ENCODE data around the gene RAD51.

The RAD51 gene

GRCh38 chr15:40716165-40716564 lies 21.2 kb downstream of the RAD51 start:
- Histone ChIP-seq H3K4me3 (no peak overlapping the region), H3K27ac (no peak overlapping the region)

- H3K27ac ChIP-seq, result no peak overlapping the region
- H3K4me3 ChIP-seq, result no peak overlapping the region
Measured at GRCh38 chr15:40721701-40722100, 26.7 kb downstream of the RAD51 start.

GRCh38 chr15:40722354-40722753 lies 27.4 kb downstream of the RAD51 start:
- no peak overlapping the region for H3K27ac ChIP-seq

GRCh38 chr15:40722934-40723333 lies 28.0 kb downstream of the RAD51 start:
- Histone ChIP-seq H3K27ac (no peak overlapping the region), H3K4me3 (no peak overlapping the region)

More at GRCh38 chr15:40722354-40722753, 27.4 kb downstream of the RAD51 start:
- H3K4me3 ChIP-seq, result no peak overlapping the region

- Histone ChIP-seq H3K4me3 (no peak overlapping the region), H3K27ac (no peak overlapping the region)
Measured at GRCh38 chr15:40723919-40724318, 28.9 kb downstream of the RAD51 start.

GRCh38 chr15:40731034-40731433 lies 36.1 kb downstream of the RAD51 start:
- Histone ChIP-seq H3K4me3 (no peak overlapping the region), H3K27ac (peak overlapping the region in 2 of 21 experiments; percentile 18 to 34)

- Histone ChIP-seq H3K4me3 (no peak overlapping the region), H3K27ac (no peak overlapping the region)
Measured at GRCh38 chr15:40736575-40736974, 41.6 kb downstream of the RAD51 start.

- no peak overlapping the region for H3K27ac ChIP-seq
- no peak overlapping the region for H3K4me3 ChIP-seq
Measured at GRCh38 chr15:40737048-40737447, 42.1 kb downstream of the RAD51 start.

GRCh38 chr15:40739047-40739446 lies 44.1 kb downstream of the RAD51 start:
- Histone ChIP-seq H3K4me3 (no peak overlapping the region), H3K27ac (no peak overlapping the region)

GRCh38 chr15:40739854-40740253 lies 44.9 kb downstream of the RAD51 start:
- H3K27ac ChIP-seq, result no peak overlapping the region
- H3K4me3 ChIP-seq, result no peak overlapping the region

- H3K4me3 ChIP-seq, result no peak overlapping the region
- H3K27ac ChIP-seq, result peak overlapping the region in 14 of 21 experiments; percentile 6 to 78 (median 46)
Measured at GRCh38 chr15:40743485-40743901, 48.5 kb downstream of the RAD51 start.

- Histone ChIP-seq H3K4me3 (no peak overlapping the region), H3K27ac (peak overlapping the region in 14 of 21 experiments; percentile 6 to 78 (median 48))
Measured at GRCh38 chr15:40743921-40744814, 49.2 kb downstream of the RAD51 start.

- Histone ChIP-seq H3K27ac (peak overlapping the region in 7 of 21 experiments; percentile 19 to 74 (median 51)), H3K4me3 (no peak overlapping the region)
Measured at GRCh38 chr15:40744815-40745152, 49.8 kb downstream of the RAD51 start.

- Histone ChIP-seq H3K27ac (no peak overlapping the region), H3K4me3 (no peak overlapping the region)
Measured at GRCh38 chr15:40746916-40747418, 52.0 kb downstream of the RAD51 start.

GRCh38 chr15:40747685-40748631 lies 53.0 kb downstream of the RAD51 start:
- Histone ChIP-seq H3K27ac (no peak overlapping the region), H3K4me3 (no peak overlapping the region)

- Histone ChIP-seq H3K27ac (no peak overlapping the region), H3K4me3 (no peak overlapping the region)
Measured at GRCh38 chr15:40749151-40749630, 54.2 kb downstream of the RAD51 start.

- H3K27ac ChIP-seq, result no peak overlapping the region
Measured at GRCh38 chr15:40750885-40751284, 55.9 kb downstream of the RAD51 start.

GRCh38 chr15:40751745-40752144 lies 56.8 kb downstream of the RAD51 start:
- Histone ChIP-seq H3K4me3 (no peak overlapping the region), H3K27ac (no peak overlapping the region)

More at GRCh38 chr15:40750885-40751284, 55.9 kb downstream of the RAD51 start:
- no peak overlapping the region for H3K4me3 ChIP-seq

- peak overlapping the region; percentile 7 to 94 (median 84) for H3K27ac ChIP-seq
- H3K4me3 ChIP-seq, result peak overlapping the region; percentile 80 to 97 (median 82)
Measured at GRCh38 chr15:40754574-40754882, 59.6 kb downstream of the RAD51 start.
